KOPT-K1 (cell line): ENCODE data around the gene SYNGR3.
"Not testable (repeated sequence)": the region's sequence is repeated elsewhere in the genome, so short reads cannot be mapped to it uniquely, and the experiment has no call there.

Experiments used
- H3K27ac ChIP-seq: fragments of 200-600 bp; sonication (generic); 2 replicates; pipeline ENCODE4 v1.5.1; 2016; ENCODE audit warnings: antibody characterized with exemption, mild to moderate bottlenecking, low read depth, low read length; ENCODE audit not compliant: poor library complexity, severe bottlenecking
- H3K36me3 ChIP-seq: fragments of 200-600 bp; sonication (generic); 2 replicates; pipeline ENCODE4 v1.5.1; 2017; ENCODE audit warnings: antibody characterized with exemption, mild to moderate bottlenecking, low read length, moderate library complexity; ENCODE audit not compliant: insufficient read depth
- H3K9me3 ChIP-seq: fragments of 200-600 bp; sonication (generic); 2 replicates; pipeline ENCODE4 v1.5.1; 2017; ENCODE audit warnings: antibody characterized with exemption, low read length, mild to moderate bottlenecking; ENCODE audit not compliant: insufficient read depth, poor library complexity, severe bottlenecking

SYNGR3 gene

GRCh38 chr16:2030036-2030435 is 40.3 kb downstream of the SYNGR3 start:
- Histone ChIP-seq H3K9me3 (no peaks in the 10 kb centered on the region), H3K27ac (no peak overlapping the region), H3K36me3 (no peaks in the 10 kb centered on the region)

GRCh38 chr16:2031081-2031577 is 41.4 kb downstream of the SYNGR3 start:
- Histone ChIP-seq H3K36me3 (no peaks in the 10 kb centered on the region), H3K27ac (no peak overlapping the region), H3K9me3 (no peaks in the 10 kb centered on the region)

GRCh38 chr16:2032285-2033056 is 42.7 kb downstream of the SYNGR3 start:
- Histone ChIP-seq H3K27ac (no peak overlapping the region), H3K9me3 (no peaks in the 10 kb centered on the region), H3K36me3 (no peaks in the 10 kb centered on the region)

GRCh38 chr16:2033057-2033908 is 43.5 kb downstream of the SYNGR3 start:
- Histone ChIP-seq H3K27ac (no peak overlapping the region), H3K9me3 (no peaks in the 10 kb centered on the region), H3K36me3 (no peaks in the 10 kb centered on the region)

GRCh38 chr16:2033909-2034695 is 44.3 kb downstream of the SYNGR3 start:
- not testable (repeated sequence) for H3K27ac ChIP-seq, H3K9me3 ChIP-seq, H3K36me3 ChIP-seq

- no peaks in the 10 kb centered on the region for H3K36me3 ChIP-seq
- no peaks in the 10 kb centered on the region for H3K9me3 ChIP-seq
- H3K27ac ChIP-seq: no peak overlapping the region
Observed at GRCh38 chr16:2034696-2035430, 45.1 kb downstream of the SYNGR3 start.

GRCh38 chr16:2035431-2036199 is 45.8 kb downstream of the SYNGR3 start:
- H3K36me3 ChIP-seq: no peaks in the 10 kb centered on the region
- H3K27ac ChIP-seq: no peak overlapping the region
- H3K9me3 ChIP-seq: no peaks in the 10 kb centered on the region

- Histone ChIP-seq H3K27ac (no peak overlapping the region), H3K9me3 (no peaks in the 10 kb centered on the region), H3K36me3 (no peaks in the 10 kb centered on the region)
Observed at GRCh38 chr16:2036200-2036966, 46.6 kb downstream of the SYNGR3 start.

- H3K27ac ChIP-seq: no peak overlapping the region
- H3K9me3 ChIP-seq: no peaks in the 10 kb centered on the region
- H3K36me3 ChIP-seq: no peaks in the 10 kb centered on the region; the same call in 1 of the 2 replicates
Observed at GRCh38 chr16:2037115-2037514, 47.3 kb downstream of the SYNGR3 start.

GRCh38 chr16:2037647-2038381 is 48.0 kb downstream of the SYNGR3 start:
- Histone ChIP-seq H3K27ac (no peak overlapping the region), H3K9me3 (no peaks in the 10 kb centered on the region), H3K36me3 (no peaks in the 10 kb centered on the region; the same call in 1 of the 2 replicates)

- no peaks in the 10 kb centered on the region for H3K9me3 ChIP-seq
- peaks cover 8% of the 10 kb centered on the region; the same call in 1 of the 2 replicates for H3K36me3 ChIP-seq
- H3K27ac ChIP-seq: no peak overlapping the region
Observed at GRCh38 chr16:2038382-2039231, 48.8 kb downstream of the SYNGR3 start.
